ENCODE results near the gene ARL9.
"Not testable (repeated sequence)": the region's sequence is repeated elsewhere in the genome, so short reads cannot be mapped to it uniquely, and the experiment has no call there.

Gene ARL9, protein sequence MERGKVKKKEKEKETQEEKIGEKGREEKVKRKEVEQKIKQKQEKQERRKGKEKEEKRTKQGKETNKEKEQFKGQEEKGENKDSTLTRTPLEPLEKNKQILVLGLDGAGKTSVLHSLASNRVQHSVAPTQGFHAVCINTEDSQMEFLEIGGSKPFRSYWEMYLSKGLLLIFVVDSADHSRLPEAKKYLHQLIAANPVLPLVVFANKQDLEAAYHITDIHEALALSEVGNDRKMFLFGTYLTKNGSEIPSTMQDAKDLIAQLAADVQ

DNA sequence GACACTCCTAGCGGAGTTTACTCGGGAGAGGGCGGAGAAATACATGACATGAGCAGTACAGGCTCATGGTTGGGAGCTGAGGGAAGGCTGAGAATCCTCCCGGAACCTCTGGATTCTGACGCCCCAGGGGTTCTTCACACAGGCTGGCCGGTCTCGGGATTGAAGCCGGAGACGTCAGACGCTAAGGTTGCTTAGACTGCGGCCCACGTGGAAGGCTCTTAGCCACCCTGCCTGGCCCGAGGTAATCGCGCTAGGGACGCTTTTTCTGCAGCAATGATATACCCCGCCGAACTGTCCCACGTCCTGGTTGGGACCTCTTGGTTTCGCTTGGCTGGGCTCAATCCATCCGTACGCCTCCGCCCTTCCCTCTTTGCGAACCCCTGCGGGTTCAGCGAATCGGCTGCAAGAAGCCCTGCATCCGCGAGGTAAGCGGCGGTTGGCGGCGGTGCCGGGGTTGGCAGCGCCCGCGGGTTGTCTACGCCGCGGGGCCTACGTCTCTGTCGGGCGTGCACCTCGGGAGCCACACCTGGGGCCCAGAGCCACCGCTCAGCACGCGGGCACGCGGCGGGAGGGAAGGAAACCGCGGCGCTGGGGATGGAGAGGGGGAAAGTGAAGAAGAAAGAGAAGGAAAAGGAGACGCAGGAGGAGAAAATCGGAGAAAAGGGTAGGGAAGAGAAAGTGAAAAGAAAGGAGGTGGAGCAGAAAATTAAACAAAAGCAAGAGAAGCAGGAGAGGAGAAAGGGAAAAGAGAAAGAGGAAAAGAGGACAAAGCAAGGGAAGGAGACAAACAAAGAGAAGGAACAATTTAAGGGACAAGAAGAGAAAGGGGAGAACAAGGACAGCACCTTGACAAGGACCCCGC is at the start of gene ARL9:
Gene ARL9, plus strand, starts transcription at position 523 of the 862 bp plus-strand sequence. Its CDS starts 72 bp downstream, at position 595.
- peak in 38 of 56 donors; percentile 3 to 67 (median 34) for DNase-seq

DNA sequence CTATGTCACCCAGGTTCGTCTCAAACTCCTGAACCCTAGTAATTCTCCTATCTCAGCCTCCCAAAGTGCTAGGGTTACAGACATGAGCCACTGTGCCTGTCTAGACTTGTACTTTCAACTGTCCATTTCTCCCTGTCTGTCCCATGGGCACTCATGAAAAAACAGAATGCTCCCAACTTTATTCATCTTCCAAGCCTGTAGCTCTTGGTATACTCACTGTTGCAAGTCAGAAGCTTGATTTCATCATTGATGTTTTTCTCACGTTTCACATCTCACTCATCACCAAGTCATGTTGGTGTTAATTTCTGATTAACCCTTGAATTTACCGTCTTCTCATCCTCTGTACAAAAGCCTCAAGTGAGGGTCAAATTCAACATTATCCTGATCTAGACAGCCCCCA is 45.5 kb upstream of the ARL9 start:
- no peak for DNase-seq

DNA sequence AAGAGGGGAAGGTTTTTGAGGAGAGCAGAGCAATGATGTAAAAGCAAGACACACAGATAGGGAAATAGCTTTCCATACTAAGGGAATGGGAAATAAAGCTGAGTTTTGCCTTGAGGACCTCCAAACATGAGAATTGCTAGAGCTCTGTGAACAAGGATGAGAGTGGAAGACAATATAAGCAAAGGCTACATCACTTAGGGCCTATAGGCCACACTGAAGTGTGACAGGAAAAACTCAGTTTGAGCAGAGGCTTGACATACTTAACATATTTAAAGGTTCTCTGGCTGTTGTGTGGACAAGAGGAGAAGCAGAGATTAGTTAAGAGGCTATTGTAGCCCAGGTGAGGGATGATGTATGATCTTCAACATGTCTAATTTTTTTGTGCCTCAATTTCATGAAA is 43.4 kb upstream of the ARL9 start:
- DNase-seq: no peak

DNA sequence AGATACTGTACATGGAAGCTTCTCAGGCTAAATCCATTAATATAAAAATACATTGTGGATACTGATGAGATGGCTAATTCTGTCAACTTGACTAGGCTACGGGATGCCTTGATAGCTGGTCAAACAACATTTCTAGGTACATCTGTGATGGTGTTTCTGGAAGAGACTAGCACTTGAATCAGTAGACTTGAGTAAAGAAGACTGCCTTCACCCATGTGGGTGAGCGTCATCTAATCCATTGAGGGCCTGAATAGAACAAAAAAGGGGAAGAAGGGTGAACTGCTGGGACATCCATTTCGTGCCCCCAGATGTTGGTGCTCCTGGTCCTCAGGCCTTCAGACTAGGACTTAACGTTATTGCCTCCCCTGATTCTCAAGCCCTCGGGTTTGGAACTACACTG is 41.9 kb upstream of the ARL9 start:
- no peak for DNase-seq

DNA sequence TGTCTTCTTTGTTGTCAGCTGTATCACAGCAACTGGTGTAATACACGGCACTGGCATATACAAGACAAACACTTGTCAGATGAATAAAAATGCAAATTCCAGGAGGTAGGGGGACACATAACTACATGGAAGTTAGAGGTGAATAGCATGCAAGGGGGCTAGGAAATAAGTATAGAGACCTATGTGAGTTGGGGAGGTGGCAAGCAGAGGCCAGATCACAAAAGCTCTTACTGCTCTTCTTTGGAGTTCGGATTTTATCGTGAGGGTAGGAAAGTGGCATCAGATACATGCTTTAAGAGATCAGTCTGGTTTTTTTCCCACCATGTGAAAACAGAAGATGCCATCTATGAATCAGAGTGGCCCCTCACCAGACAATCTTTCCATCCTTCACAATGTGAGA is 41.0 kb upstream of the ARL9 start:
- DNase-seq: no peak

DNA sequence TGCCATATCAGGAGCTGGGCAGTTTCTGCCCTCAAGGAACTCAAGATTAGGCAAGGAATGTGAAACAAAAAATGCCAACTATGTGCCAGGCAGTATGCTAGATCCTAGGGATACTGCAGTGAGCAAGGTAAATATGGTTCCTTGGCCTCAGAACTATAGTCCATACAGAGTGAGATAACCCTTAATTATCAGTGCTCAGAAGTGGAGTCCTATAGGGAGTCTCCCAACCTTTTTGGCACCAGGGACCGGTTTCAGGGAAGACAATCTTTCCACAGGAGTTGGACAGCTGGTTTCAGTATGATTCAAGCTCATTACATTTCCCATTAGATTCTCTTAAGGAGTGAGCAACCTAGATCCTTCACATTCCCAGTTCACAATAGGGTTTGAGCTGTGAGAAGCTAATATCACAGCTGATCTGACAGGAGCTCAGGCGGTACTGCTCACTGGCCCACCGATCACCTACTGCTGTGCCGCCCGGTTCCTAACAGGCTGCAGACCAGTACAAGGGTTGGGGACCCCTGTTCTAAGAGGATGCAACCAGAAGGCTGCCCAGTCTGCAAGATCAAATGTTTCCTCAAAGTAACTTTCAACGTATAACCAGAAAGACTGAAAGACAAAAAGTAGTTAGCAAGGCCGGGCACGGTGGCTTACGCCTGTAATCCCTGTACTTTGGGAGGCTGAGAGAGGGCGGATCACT is 39.8 kb upstream of the ARL9 start:
- peak in 1 of 56 donors; percentile 1 for DNase-seq

DNA sequence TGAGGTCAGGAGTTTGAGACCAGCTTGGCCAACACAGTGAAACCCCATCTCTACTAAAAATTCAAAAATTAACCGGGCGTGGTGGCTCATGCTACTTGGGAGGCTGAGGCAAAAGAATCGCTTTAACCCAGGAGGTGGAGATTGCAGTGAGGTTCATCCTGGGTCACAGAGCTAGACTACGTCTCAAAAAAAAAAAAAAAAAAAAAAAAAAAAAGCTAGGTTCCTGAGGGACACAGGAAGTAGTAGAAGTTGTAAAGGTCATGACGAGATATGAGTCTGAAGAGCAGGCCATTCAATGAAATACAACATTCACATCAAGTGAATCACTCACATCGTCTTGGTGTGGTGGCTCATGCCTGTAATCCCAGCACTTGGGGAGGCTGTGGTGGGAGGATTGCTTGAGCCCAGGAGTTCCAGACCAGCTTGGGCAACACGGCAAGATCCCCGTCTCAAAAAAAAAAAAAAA is 39.3 kb upstream of the ARL9 start:
- not testable (repeated sequence) for DNase-seq

DNA sequence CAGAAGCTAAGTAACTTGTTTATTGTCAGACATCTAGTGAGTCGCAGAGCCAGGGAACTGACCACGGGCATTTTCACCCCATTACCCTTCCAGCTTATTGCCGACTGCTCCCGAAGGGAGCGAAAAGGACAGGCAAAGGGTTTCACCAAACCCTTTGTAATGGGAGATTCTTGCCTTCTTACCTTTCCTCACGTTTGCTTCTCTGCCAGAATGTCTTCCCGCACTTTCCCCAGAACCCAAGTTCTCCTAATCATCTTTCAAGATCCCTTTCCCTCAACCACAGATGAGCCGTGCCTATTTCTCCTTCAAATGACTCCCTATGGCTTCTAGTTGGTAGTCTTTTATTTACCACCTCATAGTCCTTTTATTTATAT is 38.7 kb upstream of the ARL9 start:
- DNase-seq: peak in 1 of 56 donors; percentile 32

DNA sequence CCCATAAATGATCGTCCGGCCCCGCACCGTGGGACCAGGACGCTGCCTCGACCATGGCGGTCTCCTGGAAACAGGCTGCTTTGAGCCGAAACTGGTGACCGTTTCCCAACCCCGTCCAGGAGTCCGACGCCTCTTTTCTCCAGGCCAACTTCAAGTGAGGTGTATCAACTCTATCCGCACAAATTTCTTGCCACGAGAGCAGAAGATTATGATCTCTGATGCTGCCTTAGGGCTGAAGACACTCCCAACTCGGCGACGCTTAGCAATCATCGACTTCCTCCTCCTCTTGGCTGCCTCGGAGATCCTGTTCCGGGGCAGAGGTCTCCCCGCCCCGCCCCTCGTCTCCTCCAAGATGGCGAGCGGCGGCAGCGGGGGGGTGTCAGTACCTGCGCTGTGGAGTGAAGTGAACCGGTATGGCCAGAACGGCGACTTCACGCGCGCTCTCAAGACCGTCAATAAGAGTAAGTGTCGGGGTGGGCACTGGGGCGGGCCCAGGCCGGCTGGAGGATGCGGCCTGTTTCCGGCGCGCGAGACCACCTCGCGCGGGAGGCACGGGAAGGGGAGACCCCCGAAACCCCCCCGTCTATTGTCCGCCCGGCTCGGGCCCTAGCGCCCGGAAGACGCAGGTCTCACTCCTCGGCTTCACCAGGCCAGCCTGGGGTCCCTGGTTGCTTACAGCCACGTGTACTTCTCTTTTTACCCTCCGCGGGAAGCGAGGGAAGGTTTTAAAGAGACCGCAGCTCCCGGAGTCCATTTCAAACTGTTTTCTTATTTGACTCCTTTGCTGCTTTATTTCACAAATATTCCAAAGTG is 38.1 kb upstream of the ARL9 start, which contains the start of gene SRP72:
Gene SRP72, plus strand, starts transcription at position 334 of the 813 bp plus-strand sequence. Its CDS starts 19 bp downstream, at position 353.
- DNase-seq: peak in 55 of 56 donors; percentile 36 to 92 (median 81)

DNA sequence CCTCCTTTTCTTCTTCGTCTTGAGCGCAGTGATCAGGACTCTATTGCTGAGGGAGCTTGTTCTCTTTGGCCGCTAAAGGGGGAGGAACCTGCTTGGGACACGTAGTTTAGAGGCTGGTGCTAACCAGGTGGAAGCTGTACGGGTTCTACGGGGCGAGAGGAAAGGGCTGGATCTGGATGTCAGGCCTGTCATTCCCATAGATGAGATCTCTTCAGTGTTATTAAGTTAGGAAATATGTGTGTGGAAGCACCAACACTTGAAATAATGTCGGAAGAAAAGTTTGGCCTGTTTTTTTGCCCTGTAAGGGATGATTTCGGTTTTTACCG is 37.5 kb upstream of the ARL9 start:
- DNase-seq: peak in 22 of 56 donors; percentile 1 to 54 (median 32)

DNA sequence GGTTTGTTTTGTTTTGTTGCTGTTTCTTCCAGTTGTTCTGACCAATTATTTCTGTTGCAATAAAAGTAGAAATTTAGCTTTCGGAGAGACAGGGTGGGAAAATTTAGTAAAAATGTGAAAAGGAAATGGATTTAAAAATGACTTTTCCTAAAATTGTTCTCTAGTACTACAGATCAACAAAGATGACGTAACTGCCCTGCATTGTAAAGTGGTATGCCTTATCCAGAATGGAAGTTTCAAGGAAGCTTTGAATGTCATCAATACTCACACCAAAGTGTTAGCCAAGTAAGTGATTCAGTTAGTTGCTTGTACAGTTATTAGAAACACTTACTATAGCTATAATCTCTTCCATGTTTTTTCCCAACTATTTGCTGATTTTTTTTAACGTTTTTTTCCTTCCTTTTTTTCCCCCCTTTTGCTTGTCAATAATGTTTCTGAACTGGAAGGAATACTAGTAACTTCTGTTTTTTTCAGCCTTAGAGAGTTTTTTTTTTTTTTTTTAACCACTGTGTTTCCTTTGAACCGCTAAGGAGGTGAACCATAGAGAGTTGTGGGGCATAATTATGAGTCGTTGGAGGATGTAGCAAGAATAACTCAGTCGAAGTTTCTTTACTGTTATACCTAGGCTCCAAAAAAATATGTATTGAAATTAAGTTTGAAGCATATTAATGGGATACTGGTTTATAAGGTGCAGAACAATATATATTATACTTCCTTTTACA is 35.9 kb upstream of the ARL9 start:
- DNase-seq: no peak

DNA sequence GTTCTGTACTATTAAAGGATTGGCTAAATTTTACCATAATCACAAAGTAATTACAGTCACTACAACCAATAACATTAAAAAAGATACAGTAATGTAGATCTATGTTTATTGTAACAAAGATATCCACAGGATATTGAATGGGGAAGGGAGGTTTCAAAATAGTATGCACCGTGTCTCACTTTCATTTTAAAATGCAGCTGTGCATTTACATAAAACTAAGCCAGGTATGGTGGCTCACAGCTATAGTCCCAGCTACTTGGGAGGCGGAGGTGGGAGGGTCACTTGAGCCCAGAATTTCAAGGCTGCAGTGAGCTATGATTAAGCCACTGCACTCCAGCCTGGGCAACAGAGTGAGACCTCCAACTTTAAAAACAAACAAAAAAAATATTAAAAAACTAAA is 29.7 kb upstream of the ARL9 start:
- no peak for DNase-seq

DNA sequence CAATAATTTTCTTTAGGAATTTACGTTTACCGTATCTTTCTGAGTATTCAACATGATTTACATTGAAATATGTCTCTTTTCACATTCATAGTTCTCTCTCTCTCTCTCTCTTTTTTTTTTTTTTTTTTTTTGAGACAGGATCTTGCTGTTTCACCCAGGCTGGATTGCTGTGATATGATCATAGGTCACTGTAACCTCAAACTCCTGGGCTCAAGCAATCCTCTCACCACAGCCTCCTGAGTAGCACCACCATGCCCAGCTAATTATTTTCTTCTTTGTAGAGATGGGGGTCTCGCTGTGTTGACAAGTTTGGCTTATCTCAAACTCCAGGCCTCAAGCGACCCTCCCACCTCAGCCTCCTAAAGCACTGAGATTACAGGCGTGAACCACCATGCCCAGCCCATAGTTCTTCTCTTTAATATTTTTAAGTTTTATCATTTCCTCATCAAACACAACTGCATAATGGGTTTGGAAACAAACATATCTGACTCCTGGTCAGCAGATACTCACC is 28.3 kb upstream of the ARL9 start:
- no peak for DNase-seq

DNA sequence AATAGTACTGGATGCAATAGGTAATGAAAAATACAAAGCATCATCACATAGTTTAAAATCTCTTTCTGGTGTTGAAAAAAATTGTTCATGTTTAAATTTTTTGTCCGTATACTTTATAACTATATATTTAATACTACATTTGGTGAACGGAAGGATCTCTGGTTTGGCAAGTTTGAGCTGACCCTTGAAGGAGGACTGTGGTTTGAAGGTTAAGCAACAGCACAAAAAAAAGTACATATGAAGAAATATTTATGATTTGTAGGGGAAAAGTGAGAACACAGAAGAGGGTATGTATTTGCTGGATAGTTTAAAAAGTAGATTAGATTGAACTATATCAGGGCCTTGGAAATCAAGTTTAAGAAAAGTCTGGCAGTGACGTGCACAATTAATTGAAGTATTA is 24.9 kb upstream of the ARL9 start:
- no peak for DNase-seq

DNA sequence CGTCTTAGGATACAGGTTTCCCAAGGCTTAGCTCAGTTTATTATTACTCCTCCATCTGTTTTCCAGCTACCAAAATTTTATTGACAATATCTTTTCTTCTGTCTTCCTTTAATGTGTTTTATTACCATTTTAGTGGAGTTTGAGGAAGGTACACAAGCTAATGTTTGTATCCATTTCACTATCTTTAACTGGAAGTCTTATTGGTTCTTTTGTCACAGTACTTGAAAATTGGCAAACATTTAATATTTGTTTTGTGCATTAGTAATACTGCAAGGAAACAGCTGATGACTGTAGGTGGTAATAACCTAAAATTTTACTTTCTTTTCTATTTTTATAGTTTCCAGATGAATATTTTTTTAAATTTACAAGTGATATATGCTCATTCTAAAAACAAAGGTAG is 9.3 kb upstream of the ARL9 start:
- DNase-seq: no peak

DNA sequence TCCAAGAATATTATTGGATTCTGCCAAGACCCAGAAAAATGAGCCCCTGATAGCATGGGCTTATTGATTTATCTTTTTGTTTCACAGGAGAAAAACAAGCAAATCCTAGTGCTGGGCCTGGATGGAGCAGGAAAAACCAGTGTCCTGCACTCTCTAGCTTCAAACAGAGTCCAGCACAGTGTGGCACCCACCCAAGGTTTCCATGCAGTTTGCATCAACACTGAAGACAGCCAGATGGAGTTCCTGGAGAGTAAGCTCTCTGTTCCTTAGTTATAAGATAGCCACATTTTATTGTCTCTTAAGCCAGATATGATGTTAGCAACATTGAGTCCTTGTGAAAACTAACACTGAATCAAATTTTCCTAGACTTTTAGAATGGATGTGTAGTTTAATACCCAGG is 5.5 kb downstream of the ARL9 start:
- DNase-seq: no peak

DNA sequence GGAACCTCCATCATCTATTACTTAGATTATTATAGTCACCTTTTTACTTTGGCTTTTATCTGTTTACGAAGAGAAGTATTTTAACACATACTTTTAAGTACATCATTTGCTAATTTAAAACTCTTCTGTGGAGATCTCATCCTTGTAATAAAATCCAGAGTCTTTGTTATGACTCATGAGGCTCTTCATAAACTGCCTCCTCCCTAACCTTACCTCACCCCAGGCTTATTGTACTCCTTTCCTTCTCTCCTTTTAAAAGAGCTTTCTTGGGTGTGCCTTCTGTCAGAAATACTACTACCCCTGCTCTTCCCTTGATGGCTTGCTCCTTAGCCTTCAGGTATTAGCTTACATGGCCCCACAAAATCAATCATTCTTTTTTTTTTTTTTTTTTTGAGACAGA is 6.6 kb downstream of the ARL9 start:
- no peak for DNase-seq

DNA sequence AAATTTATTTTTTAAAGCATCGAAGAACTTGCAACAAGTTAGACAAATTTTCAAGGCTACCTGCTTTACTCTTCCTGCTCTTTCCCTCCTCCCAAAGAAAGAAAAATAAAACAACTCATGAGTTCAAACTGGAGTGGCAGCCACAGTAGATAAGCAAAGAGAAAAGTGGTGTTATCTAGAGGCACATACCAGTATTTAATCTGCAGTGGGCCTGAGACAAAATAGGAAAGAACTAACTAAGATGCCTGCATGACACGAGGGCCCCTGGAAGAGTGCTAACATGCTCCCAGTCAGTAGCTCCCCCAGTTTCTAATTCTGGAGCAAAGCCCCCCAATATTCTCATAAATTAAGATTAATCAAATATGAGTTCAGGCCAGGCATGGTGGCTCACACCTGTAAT is 7.9 kb downstream of the ARL9 start:
- no peak for DNase-seq

DNA sequence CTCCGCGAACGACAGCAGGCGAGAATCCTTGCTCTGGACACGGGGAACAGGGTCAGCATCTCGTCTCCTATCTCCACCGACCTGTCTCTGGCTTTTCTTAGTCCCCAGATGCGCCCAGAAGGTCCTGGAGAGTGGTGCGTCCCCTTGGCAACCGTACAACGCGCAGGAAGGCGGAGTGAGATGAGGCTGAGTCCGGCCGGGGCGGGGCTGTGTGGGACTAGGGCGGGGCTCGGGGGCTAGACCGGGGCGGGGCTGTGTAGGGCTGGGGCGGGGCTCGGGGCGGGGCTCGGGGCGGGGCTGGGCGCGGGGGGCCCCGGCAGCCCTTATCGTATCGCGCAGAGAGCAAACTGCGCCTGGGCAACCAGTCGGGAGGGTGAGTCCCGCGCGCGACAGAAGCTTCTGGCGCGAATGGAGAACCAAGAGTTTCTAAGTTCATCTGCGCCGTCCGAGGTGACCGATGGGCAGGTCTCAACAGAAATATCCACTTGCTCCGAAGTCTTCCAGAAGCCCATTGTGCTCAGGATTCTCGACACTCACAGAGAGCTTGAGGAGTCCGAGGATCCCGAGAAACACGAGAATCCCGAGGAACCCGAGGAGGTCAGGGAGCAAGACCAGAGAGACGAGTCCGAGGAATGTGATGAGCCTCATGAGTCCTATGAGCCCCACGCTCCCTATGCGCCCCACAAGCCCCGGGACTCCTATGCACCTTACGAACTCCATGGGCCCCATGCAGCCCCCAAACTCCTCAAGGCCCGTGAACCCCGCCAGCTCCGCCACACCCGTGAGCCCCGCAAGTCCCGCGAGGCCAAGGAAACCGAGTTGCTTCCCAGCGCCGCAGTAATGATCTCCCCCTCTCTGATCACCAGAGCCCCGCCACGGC is 24.9 kb downstream of the ARL9 start:
- peak in 54 of 56 donors; percentile 13 to 96 (median 71) for DNase-seq
